HG02884 (cell line): ENCODE data around the gene CNR2.
"Not testable (repeated sequence)": the region's sequence is repeated elsewhere in the genome, so short reads cannot be mapped to it uniquely, and the experiment has no call there.

Source experiments
- ATAC-seq: cut with Tn5 transposase; IDR thresholded peaks from one replicate; pipeline ENCODE4 v1.9.1; 2021; ENCODE audit warnings: mild to moderate bottlenecking, moderate library complexity; ENCODE audit not compliant: unreplicated experiment

The CNR2 gene

DNA sequence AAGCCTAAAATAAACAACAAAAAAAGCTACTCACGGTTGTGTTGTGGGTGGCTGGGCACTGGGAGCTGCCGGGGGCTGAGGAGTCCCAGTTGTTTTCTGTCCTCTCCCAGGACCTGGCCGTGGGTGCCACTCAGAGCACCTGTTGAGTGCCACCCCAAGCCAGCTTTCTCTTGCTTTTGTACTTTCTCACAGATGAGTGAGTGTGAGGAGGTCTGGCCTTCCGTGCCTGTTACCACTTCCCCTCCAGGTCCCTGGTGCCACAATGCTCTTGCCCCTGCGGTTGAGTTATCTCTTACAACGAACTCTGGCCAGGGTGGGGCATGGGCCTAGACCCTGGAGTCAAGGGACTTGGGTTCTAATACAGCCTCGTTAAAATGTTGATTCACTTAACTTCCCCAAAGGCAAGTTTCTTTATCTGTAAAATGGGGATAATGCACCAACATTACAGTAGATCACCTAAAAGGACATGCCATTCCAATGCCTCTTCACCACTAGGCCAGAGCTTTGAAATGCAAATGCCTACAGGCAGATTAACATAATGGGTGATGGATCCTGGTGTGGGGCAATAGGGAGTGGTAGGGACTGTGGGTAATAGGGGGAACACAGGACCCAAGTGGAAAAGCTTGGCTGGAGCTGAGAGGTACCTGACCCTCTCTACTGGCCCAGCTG is at the start of gene CNR2:
Gene CNR2, minus strand, starts transcription at position 151 of the 669 bp plus-strand sequence. CDS start 37,745 bp downstream, outside the sequence.
- no peak for ATAC-seq

DNA sequence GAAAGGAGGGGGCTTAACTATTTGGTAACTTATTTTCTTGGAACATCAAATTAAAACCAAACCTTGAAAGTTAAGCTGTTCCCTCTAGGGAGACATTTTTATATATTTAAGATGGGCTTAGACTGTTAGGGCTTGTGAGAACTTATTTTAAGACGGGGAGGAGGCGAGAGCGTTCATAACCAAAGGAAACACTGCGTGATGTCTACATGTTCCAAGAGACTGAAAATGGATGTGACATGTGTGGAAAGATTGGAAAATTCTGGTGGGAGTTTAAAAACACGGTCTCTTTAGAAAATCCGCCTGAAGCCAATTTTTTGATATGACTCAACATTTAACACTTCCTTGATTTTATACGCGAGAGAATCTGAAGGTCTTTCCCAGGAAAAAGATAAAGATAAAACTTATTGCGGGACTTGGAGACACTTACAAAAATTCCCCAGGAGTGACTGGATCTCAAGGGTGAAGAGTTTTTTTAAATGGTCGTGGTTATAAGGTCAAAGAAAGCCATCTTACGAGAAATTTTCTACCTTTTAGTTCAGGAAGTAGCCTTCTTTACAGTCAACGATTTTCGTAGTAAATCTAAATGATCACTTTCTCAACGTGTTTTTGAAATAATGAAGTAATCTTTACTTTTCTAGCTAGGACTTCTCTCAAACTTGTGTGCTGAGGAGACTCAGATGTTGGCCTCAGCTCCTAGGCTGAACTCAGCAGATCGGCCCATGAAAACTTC is 47.3 kb upstream of the CNR2 start:
- ATAC-seq, result no peak

DNA sequence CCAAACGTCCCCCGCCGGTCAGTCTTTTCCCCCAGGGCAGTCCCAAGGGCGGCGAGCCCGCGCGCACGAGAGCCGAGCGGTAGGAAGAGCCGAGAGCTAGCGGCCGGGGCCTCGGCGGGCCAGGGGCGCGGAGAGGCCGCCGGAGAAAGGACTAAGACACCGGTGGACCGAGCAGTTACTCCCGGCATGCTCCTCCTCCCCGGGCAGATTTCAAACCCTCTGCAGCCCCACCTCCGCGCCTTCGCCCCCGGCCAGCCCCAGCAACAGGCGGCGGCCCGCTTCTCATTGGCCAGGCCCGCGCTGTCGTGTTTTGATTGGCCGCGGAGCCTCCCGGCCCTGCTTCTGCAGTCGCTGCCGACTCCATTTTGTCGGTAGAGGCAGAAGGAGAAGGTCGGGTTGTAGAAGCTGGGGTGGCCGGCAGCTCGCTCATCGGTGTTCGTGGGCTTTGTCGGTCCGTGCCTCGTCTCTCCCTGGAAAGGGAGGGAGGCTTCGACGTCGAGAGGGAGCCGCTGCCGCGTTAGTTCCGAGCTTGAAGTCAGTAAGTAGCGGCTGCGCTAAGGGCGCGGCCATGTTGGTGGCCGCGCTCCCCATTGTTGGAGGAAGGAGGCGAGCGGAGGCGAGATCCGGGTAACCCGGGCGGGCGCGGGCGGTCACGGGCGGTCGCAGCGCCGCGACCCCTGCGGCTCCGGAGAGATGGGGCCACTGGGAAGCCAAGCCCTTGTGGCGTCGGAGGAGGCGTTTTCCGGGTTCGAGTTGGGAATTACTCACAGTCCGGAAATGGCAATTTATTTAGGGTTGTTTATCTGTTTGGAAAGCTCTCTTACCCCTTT is 46.5 kb upstream of the CNR2 start, which contains the start of gene PNRC2:
Gene PNRC2, plus strand, starts transcription at position 368 of the 830 bp plus-strand sequence. CDS start 1,630 bp downstream, outside the sequence.
- peak; percentile 61 for ATAC-seq

DNA sequence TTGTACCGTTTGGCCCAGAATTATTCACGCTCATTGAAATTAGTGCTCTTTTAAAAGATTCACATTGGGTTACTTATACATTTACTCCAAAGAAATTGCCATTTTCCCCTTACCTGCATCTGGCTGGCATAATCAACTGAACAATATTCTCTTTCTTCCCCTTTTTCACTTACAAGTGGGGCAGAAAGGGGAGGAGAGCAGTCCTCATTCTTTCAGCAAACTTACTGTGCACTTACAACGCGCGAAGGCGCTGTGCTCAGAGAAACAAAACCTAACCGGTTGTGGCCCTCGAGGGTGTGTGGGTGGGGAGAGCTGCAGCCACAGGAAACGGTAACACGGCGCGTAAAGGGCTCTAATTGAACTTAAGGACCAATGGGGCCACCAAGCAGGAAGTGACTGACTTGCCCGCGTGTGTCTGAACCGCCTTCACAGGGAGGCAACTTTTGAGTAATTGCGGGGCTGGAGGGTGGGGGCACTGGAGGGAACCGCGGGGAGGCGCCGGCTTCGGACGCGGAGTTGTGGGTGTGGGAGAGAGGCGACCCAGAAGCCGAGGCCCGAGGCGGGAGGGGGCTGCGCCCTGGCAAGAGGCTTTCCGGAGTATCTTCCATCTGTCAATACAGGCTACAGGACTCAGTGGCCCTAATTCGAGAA is 45.8 kb upstream of the CNR2 start:
- peak; percentile 62 for ATAC-seq

DNA sequence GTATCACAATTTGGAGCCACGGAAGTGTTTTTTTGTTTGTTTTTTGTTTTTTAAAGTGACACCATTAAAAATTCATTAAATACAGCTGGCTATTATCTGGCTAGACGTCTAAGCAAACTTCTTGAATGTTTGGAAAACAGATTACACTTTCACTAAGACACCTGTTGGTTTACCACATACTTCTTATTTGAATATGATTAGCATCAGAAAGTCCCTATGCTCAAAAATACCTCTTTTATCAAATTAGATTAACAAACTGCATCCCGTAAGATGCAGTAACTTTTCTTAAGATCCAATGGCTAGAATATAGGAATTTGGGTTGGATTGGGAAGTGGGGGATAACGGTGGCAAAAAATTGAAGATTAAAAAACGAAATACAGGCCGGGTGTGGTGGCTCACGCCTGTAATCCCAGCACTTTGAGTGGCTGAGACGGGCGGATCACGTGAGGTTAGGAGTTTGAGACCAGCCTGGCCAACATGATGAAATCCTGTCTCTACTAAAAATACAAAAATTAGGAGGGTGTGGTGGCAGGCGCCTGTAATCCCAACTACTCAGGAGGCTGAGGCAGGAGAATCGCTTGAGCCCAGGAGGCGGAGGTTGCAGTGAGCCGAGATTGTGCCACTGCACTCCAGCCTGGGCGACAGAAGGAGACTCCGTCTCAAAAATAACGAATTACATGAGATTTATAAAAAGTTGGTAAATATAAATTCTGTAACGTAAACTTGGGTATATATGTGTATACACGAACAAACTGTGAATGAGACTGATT is 45.1 kb upstream of the CNR2 start:
- not testable (repeated sequence) for ATAC-seq

DNA sequence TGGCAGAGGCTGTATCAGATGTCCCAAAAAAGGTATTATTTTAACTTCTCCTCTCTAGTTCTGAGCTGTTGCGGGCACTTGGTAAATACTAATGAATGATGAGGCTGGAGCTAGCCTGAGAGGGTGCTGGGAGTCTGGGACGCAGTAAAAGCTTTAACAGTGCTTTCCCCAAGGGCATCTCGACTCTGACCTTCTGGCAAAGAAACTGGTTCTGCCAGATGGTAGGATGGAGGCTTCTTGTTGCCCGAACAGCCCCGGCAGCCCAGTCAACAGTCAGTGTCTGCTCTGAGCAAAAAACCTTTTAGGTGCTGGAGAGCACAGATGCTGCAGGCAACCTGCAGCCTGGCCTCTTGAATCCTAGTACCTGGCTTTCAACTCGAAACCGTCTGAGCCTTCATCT is 43.9 kb upstream of the CNR2 start:
- no peak for ATAC-seq

DNA sequence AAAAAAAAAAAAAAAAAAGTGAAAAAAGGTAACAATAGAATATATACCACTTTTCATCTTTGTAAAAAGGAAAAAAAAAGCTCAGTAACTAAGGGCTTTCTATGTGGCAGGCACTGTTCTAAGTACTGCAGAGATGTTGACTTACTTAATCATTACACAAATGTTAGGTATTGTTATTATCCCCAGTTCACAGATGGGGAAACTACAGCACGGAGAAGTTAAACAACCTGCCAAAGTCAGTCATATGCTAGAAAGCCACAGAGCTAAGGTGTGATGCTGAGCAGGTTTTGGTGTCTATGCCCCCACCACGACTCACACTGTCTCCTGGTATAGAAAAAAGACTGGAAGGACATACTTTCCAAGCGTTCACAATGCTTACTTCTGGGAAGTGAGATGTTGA is 39.9 kb upstream of the CNR2 start:
- no peak for ATAC-seq

DNA sequence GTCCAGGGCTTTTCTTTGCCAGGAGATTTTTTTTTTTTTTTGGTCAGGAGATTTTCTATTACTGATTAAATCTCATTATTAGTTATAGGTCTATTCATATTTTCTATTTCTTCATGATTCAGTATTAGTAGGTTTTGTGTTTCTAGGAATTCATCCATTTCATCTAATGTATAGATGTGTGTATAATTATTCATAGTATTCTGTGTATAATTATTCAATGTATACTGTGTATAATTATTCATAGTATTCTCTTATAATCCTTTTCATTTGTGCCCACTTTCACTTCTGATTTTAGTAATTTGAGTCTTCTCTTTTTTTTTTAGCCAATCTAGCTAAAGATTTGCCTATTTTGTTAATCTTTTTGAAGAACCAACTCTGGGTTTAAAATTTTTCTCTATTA is 34.2 kb upstream of the CNR2 start:
- no peak for ATAC-seq

DNA sequence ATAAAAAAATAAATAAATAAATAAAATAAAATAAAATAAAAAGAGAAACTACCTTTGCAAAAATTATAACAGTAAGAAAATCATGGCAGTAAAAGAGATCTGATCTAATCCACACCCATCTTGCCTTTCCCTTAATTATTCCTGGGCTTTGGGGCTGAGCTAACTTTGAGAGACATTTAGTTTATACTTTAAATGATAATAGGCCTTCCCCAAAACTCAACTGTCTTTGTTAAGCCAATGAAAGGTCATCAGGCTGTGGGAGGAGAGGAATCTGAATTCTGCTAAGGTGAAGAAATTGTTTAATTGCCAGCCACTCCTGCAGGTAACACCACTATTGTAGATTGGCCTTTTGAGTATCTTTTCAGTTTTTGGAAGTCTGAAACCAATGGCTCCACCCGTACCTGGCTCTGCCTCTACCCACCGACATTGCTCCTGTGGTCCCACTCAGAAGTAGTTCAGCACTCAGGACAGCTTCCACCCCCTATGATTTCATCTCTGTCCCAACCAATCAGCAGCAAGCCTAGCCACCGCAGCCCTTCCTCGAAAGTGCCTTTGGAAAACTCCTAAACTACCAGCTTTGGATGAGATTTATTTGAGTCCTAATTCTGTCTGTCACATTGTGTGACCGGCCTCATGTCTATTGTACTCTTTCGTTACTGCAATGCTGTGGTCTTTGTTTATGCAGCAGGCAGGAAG is 23.5 kb upstream of the CNR2 start:
- no peak for ATAC-seq

DNA sequence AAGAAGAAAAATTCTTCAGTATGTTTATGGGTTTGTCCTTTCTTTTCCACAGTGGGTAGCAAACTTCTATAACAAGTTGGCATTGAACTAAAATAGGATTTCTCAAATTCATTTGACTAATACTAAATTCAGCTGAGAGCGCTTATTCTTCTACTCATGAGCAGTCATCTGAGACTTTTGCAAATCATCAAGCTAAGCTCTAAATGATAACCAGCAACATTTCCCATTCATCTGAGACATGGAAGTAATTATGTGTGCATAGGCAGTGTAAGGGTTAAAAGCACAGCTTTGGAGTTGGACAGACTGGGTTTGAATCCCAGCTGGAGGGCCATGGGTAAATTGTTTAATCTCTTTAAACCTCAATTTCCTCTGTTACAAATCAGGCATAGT is 18.3 kb upstream of the CNR2 start:
- ATAC-seq, result no peak

DNA sequence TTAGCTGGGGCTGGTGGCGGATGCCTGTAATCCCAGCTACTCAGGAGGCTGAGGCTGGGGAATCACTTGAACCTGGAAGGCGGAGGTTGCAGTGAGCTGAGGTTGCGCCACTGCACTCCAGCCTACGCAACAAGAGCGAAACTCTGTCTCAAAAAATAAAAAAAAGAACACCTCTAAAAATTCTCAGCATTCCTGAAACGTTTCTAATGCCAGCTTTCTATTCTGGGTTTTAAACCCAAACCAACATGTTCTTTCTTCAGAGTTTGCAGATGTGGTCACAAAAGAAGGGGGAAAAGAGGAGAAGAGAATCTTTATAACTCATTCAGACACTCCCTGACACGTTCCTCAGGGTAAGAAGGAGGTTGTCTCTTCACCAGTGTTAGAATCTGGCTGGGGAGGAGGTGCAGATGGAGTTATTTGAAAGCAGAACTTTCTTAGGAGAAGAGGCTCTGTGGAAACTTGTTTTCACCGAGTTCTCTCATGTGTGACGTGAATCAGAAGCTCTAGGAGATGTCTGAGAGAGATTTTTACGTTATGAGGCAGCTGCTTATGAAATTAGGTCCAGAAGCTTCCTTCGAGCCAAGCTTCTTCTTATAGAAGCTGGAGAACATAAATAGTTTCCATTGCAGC is 17.8 kb upstream of the CNR2 start:
- no peak for ATAC-seq

DNA sequence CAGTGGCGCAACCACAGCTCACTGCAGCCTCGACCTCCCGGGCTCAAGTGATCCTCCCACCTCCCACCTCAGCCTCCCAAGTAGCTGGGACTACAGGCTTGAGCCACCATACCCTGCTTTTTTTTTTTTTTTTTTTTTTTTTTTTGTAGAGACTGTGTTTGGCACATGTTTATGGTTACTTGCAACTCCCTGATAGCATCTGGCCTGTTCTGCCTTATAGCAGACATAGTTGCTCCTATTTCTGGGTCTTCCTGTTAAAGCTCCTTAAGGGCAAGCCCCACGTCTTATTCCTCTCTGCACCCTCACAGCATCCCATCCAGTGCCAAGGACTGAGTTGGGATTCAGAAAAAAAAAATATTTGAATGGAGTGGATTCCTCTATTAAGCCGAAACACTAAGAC is 17.1 kb upstream of the CNR2 start:
- no peak for ATAC-seq

DNA sequence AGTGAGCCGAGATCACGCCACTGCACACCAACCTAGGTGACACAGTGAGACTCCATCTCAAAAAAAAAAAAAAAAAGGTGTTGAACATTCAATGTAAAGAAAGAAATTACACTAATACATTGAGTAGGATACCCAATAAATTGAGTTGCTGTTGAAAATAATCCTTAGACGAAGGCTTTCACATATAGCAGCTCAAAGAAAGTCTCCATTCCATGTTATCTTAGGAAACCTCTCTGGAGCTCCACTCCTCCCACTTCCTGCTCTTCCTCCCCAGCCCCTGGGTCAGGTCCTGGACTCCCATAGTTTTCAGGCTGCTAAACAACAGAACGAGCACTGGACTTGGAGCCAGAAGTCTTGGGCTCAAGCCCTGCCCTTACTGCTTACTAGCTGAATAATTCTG is 15.6 kb upstream of the CNR2 start:
- ATAC-seq, result no peak

DNA sequence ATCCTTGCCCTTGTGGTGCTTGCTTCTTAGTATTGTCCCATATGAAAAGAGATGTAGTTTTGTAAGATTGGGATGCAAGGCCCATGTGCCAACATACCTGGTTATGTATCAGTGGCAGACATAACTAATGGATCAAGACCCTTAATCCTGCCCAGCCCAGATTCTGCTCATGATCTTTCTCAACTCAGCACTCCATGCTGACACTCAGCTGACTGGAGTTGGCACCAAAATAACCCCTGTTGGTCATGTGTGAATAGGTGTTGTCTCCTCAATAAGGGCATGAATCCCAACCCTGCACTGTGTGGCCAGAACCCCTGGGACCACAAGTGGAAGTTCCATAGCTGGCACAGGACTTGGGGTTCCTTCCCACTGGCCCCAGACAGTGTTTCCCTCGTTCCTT is 13.9 kb upstream of the CNR2 start:
- ATAC-seq, result no peak

DNA sequence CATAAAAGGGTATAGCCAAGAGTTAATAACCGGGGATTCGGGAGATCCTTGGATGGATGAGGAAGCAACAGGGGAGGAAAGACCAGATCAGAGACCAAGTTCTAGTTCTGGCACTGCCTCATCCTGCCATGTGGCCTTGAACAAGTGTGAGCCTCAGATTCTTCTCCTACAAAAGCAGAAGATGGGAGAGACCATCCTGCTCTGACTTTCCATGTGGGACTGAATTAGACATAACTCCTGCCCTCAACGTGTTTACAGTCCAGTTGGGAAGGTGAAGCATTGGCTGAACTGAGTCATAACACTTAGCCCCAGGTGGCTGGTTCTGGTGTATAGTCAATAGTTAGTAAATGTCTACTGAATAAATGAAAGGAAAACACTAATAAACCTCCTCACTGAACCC is 12.1 kb upstream of the CNR2 start:
- ATAC-seq, result no peak

DNA sequence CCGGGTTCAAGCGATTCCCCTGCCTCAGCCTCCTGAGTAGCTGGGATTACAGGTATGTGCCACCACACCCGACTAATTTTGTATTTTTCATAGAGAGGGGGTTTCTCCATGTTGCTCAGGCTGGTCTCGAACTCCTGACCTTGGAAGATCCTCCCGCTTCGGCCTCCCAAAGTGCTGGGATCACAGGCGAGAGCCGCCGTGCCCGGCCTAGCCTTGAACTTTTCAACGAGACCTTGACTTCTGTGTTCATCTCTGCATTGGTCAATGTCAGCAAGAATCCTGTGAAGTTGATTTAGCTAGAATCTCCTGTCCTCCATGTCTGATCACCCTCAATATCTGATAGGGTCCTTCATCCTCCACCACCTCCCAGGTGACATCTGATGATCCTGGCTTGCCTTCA is 11.4 kb upstream of the CNR2 start:
- no peak for ATAC-seq

DNA sequence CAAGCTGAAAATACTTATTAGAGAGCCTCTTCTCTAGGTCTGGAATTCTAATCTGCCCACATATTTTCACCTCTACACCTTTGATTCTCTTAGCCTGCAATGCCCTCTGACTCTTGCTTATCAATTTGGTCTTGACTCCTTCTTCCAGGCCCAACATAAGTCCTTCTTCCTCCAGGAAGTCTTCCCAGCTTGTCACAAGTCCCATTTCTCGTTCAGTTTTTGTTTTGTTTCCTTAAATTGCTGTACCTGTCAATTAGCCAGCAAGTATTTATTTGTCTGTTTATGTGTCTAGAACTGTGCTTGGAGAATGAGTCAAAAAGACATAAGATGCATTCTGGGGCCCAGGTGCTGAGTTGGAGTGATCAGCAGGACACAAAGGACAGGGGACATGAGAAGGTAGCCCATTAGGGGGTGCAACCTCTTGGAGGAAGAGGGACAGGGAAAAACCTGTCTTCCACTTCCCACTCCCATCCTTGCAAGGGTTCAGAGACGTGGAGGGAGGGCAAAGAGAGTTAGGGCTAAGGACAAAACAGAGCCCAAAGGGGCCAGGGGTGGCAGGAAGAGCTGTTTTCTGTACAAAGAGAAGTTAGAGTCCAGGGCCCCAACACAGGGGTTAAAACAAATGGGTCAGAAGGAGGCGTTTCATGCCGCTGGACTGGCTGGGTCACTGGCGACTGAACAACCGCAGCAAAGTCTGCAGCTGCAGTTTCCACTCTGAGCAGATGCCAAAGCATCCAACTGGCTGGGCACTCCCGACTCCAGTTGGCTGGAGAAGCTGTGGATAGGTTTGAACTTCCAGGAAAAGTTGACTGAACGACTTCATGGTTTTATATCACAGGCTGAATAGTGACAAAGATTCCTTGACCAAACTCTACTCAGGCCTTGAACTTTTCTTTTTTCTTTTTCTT is 10.7 kb upstream of the CNR2 start:
- ATAC-seq, result no peak

DNA sequence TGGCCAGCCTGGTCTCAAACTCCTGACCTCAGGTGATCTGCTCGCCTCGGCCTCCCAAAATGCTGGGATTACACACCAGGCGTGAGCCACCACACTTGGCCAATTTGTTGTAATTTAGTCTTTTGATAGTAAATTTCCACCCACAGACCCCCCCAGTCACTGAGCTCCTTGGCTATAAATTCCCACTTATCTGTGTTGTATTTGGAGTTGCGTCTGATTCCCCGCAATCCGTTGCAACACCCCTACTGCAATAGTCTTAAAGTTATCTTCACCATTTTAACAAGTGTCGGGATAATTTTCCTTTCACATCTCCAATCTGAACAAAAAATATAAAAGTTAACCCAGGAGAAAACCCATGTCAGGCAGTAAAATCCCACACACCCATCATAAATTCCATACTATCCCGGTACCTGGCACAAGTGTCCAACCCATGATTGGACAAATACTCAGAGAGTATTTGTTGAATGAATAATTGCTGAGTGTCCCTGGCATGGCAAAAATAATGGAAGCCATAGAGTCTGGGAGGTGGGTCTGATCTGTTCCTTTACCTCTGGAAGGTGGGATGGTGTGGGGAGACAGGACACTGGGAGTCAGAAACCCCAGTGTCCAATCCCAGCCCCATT is 9.3 kb upstream of the CNR2 start:
- ATAC-seq, result no peak
